HG03378 (cell line): Measurements from ENCODE around the gene PHB1.
"Not testable (repeated sequence)": the region's sequence is repeated elsewhere in the genome, so short reads cannot be mapped to it uniquely, and the experiment has no call there.

Experiments
- ATAC-seq: cut with Tn5 transposase; IDR thresholded peaks from one replicate; pipeline ENCODE4 v1.9.1; 2021; ENCODE audit warnings: mild to moderate bottlenecking, moderate library complexity; ENCODE audit not compliant: unreplicated experiment

PHB1 gene

DNA sequence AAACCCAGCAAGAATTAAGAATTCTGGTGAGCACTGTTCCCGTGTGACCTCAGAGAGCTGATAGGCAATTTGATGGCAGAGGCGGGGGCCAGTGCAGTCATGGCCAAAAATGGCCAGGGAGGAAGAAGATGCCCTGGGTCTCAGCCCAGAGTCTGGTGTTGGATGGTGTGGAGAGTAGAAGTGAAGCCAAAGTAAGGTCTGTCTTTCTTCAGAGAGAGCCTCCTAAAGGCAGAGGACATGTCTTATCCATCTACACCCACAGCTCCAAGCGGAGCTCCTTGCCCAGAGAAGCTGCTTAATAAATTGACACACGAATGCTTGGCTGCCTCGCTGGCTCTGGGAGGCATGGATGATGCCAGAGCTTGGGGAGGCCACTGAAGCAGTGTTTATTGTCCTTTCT is 32.9 kb downstream of the PHB1 start:
- ATAC-seq = no peak

DNA sequence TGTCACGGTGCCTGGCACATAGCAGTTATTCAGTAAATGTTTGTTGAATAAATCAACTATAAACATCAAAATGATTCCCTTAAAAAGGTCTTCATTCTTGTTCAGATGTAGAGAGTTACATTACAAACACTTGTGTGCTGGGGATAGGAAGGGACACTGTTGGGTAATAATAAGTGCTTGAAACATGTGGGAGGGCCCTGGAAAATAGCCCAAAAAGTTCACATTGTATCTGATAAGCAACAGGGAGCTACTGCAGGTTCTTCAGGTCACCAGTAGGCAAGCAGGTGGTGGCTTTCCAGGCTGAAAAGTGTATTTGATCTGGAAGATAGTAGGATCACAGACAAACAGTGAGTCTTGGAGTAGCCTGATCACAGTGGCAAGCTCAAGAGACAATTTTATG is 33.6 kb downstream of the PHB1 start:
- no peak for ATAC-seq

- no peak for ATAC-seq
Measured at GRCh38 chr17:49379926-49380325, 34.8 kb downstream of the PHB1 start.

DNA sequence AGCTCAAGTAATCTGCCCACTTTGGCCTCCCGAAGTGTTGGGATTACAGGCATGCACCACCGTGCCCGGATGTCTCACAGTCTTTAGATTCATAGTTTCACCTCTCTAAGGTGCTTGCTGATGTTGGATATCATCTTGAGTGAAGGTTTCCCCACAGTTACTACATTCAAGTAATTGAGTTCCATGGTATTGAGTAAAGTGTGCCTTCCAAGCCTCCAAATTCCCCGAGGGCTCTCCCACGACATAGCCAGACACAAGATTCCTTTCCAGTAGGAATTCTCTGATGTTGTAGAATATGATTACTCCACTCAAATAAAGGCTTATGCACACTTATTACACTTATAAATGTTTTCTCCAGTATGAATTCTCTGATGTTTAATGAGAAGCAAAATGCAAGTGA is 36.4 kb downstream of the PHB1 start:
- no peak for ATAC-seq

GRCh38 chr17:49375544-49375943 is 39.1 kb downstream of the PHB1 start:
- ATAC-seq = no peak

GRCh38 chr17:49373115-49373514 is 41.6 kb downstream of the PHB1 start:
- ATAC-seq = no peak

GRCh38 chr17:49372425-49372824 is 42.3 kb downstream of the PHB1 start:
- no peak for ATAC-seq

DNA sequence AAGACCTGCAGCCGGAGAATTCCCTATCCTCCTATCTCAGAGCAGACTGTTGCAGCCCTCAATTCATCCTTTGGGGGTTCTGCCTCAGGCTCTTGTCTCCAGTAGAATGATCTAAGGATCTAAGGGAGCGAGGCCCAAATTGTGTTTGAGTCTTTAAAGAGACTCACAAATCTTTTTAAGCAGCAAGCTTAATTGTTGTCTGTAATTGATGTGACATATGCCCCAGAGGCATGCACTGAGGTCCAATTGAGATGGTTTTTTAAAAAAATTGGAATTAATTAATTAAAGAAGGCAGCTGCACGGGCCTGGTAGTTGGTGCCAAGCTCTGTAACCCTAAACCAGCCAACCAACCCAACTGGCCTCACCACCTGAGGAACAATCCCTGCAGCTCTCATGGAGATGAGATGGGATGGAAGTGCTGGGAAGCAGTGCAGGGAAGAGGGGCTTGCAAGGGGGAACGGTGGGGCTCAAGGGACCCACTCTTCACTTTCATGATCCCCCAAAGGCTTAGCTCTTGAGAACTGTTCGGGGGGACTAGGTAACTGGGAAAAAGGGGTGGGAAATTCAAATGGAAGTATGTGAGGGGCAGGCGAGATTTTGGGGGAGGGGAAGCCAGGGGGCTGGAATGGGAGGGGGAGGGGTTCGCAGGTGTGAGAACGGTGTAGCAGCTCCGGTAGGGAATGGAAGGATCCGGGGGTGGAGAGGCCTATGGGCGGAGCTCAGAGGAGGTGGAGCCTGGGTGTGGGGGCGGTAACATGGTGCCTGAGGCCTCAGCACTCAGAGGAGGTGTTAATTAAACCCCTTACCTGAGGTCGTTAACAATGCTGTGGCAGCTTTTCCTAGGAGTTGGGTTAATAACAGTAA is 43.5 kb downstream of the PHB1 start:
- ATAC-seq = no peak

DNA sequence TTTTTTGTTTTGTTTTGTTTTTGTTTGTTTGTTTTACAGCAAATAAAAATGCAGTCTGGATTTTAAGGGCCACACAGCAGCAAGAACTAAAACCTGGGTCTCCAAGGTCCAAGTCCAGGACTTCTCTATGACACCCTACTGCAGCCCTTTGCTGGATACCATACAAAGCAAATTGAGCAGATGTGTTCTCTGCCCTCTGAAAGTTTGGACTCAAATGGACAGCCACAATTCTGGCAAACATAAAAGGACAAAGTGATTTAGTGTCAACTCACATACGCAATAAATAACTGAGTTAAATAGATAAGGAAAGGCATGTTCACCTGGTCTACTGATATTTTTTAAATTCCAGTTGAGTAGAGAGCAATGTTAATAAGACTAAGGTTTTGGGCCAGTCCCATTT is 44.9 kb downstream of the PHB1 start:
- ATAC-seq = no peak

GRCh38 chr17:49369089-49369488 is 45.6 kb downstream of the PHB1 start:
- ATAC-seq = no peak

DNA sequence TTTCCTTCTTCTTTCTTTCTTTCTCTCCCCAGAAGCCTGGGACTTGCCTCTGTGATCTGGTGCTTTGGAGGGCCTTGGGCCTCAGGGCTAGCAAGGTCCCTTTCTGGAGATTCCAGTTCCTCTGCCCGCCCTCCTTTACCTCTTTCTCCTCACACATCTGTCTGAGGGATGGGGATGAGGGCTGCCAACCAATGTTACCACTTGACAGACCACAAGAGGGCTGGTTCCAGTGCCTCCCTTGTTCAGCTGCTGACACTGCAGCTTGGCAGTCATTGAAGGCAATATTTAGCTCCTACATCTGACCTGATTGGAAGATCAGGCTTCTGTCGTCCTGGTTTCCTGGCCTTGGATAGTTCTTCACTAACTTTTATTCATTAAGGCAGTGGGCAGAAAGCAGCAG is 49.0 kb downstream of the PHB1 start:
- ATAC-seq = no peak

DNA sequence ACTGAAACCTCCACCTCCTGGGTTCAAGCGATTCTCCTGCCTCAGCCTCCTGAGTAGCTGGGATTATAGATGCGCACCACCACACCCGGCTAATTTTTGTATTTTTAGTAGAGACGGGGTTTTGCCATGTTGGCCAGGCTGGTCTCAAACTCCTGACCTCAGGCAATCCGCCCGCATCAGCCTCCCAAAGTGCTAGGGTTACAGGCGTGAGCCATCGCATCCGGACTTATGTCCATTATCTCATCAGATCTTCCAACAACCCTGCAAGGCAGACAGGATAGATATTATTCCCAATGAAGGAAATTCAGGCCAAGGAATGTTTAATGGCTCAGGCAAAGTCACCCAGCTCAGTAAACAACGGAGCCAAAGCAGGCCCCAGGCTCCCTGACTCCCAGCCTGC is 49.6 kb downstream of the PHB1 start:
- ATAC-seq = not testable (repeated sequence)

DNA sequence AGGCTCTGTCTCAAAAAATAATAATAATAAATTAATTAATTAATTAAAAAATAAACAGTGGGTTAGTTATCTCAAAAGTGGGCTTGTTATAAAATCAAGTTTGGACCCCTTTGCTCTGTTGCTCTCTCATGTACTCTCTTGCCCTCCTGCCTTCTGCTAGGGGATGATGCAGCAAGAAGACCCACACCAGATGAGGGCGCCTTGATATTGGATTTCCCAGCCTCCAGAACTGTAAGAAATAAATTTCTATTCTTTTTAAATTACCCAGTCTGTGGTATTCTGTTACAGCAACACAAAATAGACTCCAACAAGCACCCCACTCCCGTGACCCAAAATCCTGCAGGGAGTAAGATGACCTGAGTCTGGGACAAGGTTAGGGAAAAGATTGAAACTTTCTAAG is 50.6 kb downstream of the PHB1 start:
- ATAC-seq = no peak

GRCh38 chr17:49363251-49363650 is 51.4 kb downstream of the PHB1 start:
- no peak for ATAC-seq

DNA sequence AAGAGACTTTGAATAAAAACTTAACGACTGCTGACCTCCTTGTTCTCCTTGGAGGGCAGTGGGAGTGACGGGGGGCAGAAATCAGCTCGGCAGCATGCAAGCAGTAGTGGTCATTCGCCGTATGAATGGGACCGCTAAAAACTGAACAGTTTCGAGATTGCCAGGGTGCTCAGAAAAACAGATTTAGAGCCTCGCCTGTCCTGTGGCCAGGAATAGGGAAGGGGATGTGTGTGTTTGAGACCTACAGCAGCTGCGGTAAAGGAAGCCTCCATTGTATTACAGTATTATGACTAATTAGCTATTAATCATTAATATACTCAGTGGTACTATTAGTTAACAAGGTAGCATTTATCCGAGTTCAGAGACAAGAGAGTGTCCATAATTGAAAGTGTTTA is 52.0 kb downstream of the PHB1 start:
- ATAC-seq = no peak

- ATAC-seq = peak; percentile 35
Measured at GRCh38 chr17:49361902-49362722, 52.6 kb downstream of the PHB1 start, which contains the start of gene ZNF652. TSS of gene ZNF652 (minus strand) at chr17:49362250. CDS start at chr17:49317725, 44,525 bp downstream.

DNA sequence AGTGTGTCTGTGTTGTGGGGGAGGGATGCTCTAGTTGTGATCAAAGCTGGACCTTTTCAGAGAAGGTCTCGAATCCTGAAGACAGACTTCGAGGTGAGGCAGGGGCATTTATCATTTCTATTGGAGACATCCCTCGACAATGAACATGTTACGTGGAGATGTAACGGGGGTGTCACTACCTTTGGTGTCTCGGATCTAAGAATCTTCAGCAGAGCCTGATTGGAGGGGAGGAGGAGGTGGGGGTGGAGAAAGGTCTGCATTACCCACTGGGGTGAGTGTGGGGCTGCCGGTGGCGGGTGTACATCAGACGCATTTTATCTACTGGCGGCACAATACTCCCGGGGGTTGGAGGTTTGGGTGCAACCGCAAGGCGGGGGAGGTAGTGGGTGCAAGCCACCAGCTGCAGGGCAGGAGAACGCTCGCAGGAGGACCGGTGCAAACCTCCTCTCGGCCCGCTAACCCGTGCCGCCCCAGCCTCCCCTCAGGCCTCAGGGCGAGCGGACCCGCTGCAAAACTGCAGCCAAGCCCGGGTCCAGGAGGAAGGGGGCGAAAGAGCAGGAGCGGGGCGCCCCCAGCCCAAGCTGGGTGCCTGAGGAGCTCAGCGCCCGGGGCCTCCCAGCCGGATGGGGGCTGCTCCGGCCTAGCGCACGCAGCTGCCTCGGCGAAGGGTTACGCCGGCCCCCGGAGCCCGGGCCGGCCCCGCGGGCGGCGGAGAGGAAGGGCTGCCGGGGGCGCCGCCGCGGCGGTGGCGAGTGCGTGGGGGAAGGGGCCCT is 53.4 kb downstream of the PHB1 start:
- no peak for ATAC-seq

GRCh38 chr17:49360796-49361128 is 53.9 kb downstream of the PHB1 start:
- no peak for ATAC-seq

DNA sequence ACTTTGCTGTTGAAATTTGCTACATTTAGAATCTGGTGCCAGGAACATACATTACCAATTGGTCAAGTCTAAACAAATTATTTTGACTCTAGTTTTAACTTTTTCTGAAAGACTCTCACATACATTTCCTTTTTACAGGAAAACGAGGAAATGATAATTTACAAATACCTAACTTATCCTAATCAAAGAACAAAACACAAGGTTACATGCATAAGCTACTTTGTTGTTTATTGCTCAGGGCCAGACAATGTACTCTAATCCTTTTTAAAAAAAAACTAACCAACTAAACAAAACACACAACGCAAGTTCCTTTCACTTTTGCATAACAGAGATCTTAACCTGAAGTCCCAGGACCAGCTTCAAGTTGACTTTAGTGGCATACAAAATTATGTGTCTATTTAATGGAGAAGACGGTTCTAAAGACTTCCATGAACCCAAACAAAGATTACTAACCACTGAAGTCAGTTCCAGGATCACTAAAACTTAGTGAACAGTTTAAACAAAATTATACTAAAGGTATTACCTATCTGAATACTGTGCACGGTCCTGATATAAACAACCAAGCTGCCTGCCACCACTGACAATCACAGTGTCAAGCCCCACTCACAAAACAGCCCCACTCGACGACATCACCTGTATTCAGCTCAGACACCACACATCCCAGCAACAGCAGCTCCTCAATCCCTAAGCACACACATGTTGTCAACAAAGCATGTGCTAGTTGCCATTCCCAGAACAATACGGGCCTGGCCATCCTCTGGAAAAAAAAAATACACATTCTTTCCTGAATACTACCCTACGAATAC is 54.5 kb downstream of the PHB1 start:
- ATAC-seq = no peak

DNA sequence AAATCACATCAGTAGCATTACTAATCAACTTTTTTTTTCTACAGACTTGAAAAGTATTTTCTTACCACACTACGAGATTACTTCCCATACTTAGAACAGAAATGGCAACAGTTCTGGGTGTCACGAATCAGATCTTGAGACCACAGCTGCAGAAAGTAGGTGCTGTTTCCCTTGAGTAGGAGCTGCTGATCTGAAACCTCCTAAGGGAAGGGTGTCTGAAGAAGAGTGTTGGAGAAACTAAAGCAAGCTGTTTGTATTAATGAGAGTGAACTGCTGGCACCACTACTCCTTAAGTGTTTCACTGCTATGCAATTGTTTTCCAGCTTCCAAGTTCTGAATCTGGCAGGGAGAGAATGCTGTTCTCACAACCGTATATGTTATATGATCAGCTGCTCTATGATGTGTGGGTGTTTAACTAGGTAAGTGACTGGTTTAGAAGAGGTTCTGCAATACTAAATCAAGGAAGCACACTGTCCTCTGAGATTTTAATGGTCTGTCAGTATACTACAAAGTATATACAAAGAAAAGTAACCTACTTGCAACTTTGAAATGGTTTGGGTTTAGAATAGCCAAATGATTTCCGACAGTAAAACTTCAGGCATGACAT is 55.9 kb downstream of the PHB1 start:
- ATAC-seq = peak; percentile 36
